LNCaP clone FGC (cell line): ENCODE data around the gene UBE2QL1.

Experiments
- DNase-seq: peaks from one replicate; pipeline ENCODE4 v3.0.0-alpha.2; 2011; ENCODE audit warnings: low read depth
- H3K4me3 ChIP-seq: 2 replicates; pipeline ENCODE4 v1.5.1; 2011; ENCODE audit warnings: mild to moderate bottlenecking, low read depth, low read length, control low read depth
- CTCF ChIP-seq: IDR thresholded peaks from 2 replicates; pipeline ENCODE4 v1.5.1; 2012; ENCODE audit warnings: mild to moderate bottlenecking; ENCODE audit not compliant: control insufficient read depth, insufficient read depth; ENCODE audit errors: extremely low read depth

UBE2QL1 gene

DNA sequence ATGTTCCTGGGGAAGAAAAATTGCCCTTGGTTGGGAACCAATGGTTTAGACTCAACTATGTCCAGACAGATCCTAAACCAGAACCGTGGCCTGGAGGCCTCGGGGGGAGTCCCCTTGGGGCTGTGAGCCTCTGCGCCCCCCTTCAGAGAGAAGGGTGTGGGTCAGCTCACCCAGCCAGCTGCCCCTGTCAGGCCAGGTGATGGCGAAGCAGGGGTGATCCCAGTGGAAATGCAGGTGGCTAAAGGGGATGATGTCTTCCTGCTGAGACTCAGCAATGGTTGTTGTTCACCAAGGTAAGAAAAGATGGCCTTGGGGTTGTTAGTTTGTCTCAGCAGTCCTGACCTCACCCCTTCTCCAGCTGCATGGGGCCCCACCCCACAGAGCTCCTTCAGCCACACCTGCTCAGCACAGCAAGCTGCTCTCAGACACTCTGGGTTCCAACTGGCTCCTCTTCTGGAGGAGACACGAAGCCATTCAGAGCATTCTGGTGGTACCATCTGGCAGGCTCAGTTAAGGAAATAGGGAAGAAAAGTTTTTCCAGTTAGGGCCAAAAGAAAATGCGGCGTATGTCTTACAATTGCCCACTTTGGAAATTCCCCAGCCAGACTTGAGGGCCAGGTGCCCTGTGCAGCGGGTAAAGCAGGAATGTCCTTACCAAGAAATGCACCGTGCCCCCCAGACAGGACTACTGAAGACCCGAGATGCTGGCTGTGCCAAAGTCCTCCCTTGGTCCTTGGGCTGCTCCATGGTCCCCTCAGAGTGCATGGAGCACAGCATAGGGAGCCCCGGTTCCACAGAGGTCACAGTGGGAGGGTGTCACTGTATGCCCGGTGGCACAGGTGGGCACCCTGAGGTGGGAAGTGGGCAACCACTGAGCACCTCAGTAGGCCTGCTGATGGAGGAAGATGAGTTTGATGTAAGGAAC, 94.0 kb downstream of the UBE2QL1 start:
- DNase-seq, result no peak
- no peak for TF ChIP-seq CTCF
- no peak overlapping the region for H3K4me3 ChIP-seq

- DNase-seq, result no peak
- TF ChIP-seq CTCF, result no peak
- no peak overlapping the region for H3K4me3 ChIP-seq
Observed at GRCh38 chr5:6543346-6543730, 94.7 kb downstream of the UBE2QL1 start.

- no peak for TF ChIP-seq CTCF
- no peak for DNase-seq
- no peak overlapping the region for H3K4me3 ChIP-seq
Observed at GRCh38 chr5:6543830-6544560, 95.3 kb downstream of the UBE2QL1 start.
